ENCODE measurements around the gene ABCC10. TPM values are rescaled to one million over a fixed set of nuclear protein-coding genes. Genes with fewer than 3 reads are reported as not detected.
"Not testable (repeated sequence)": the region's sequence is repeated elsewhere in the genome, so short reads cannot be mapped to it uniquely, and the experiment has no call there.

ABCC10 gene
- total RNA-seq, 2 experiments from 2014 or later = 27.8 to 29.0 TPM

- Mint-ChIP-seq H3K27ac (peak overlapping the region; percentile 64), H3K9me3 (ENCODE audit: low read depth) (no peaks in the 10 kb centered on the region), H3K4me3 (peak overlapping the region; percentile 34), H3K4me1 (peaks cover 26% of the 10 kb centered on the region), H3K27me3 (peaks cover 2% of the 10 kb centered on the region), H3K36me3 (ENCODE audit: low read depth) (no peaks in the 10 kb centered on the region)
- DNase-seq (peak; percentile 55), ATAC-seq (peak; percentile 44)
- CTCF ChIA-PET = interaction anchor here (1.0 to 2.2 kb wide), 2 partner anchors 15 to 30 kb away, joined by 3 to 9 read pairs; no protein-coding TSS in a partner anchor
- POLR2A ChIA-PET = interaction anchor here (0.7 kb wide), 1 partner anchor 124 kb away, joined by 3 read pairs; no protein-coding TSS in a partner anchor
- intact Hi-C loops (cut with DNase I, micrococcal nuclease) = loop anchor here in 1 of 2 experiments (10.0 kb wide), 1 partner anchor 487 kb away; no protein-coding TSS in a partner anchor
These were observed 35.8 kb upstream of the ABCC10 start for GRCh38 chr6:43391440-43392031.

- CTCF ChIA-PET = interaction anchor here (1.4 to 1.5 kb wide), 2 partner anchors 10 to 87 kb away, joined by 3 to 4 read pairs; no protein-coding TSS in a partner anchor
- H3K9me3 Mint-ChIP-seq (ENCODE audit: low read depth); POLR2A ChIA-PET; H3K27me3 Mint-ChIP-seq; H3K4me3 Mint-ChIP-seq; H3K36me3 Mint-ChIP-seq (ENCODE audit: low read depth); H3K27ac Mint-ChIP-seq; DNase-seq; ATAC-seq: not testable (repeated sequence)
- H3K4me1 Mint-ChIP-seq = peaks cover 25% of the 10 kb centered on the region
- intact Hi-C loops (cut with DNase I, micrococcal nuclease) = loop anchor here in 1 of 2 experiments (10.0 kb wide), 1 partner anchor 488 kb away; no protein-coding TSS in a partner anchor
These were observed 34.2 kb upstream of the ABCC10 start for GRCh38 chr6:43393133-43393532.

GRCh38 chr6:43393602-43394001, 33.7 kb upstream of the ABCC10 start:
- no peak overlapping the region for H3K4me3 Mint-ChIP-seq
- no peak overlapping the region for H3K27ac Mint-ChIP-seq
- peaks cover 25% of the 10 kb centered on the region for H3K4me1 Mint-ChIP-seq
- intact Hi-C loops (cut with DNase I, micrococcal nuclease) = loop anchor here in 1 of 2 experiments (10.0 kb wide), 1 partner anchor 489 kb away; no protein-coding TSS in a partner anchor
- ATAC-seq = no peak
- no peak for DNase-seq
- CTCF ChIA-PET = interaction anchor here (0.6 to 1.5 kb wide), 5 partner anchors 10 to 205 kb away, joined by 3 to 5 read pairs (median 3); no protein-coding TSS in a partner anchor
- POLR2A ChIA-PET = no interaction called here
- H3K9me3 Mint-ChIP-seq (ENCODE audit: low read depth) = no peaks in the 10 kb centered on the region
- H3K27me3 Mint-ChIP-seq = peaks cover 2% of the 10 kb centered on the region
- no peaks in the 10 kb centered on the region for H3K36me3 Mint-ChIP-seq (ENCODE audit: low read depth)

GRCh38 chr6:43394982-43395381, 32.4 kb upstream of the ABCC10 start:
- intact Hi-C loops (cut with DNase I, micrococcal nuclease) = loop anchor here in 1 of 2 experiments (10.0 kb wide), 1 partner anchor 490 kb away; no protein-coding TSS in a partner anchor
- peaks cover 21% of the 10 kb centered on the region for H3K4me1 Mint-ChIP-seq
- ATAC-seq (no peak), DNase-seq (no peak)
- no peak overlapping the region for H3K27ac Mint-ChIP-seq
- no peaks in the 10 kb centered on the region for H3K9me3 Mint-ChIP-seq (ENCODE audit: low read depth)
- ChIA-PET POLR2A (no interaction called here), CTCF (interaction anchor here (1.2 to 1.5 kb wide), 5 partner anchors 11 to 251 kb away, joined by 3 to 5 read pairs (median 4); partner anchors contain the start of gene CRIP3)
- no peak overlapping the region for H3K4me3 Mint-ChIP-seq
- peaks cover 2% of the 10 kb centered on the region for H3K27me3 Mint-ChIP-seq
- H3K36me3 Mint-ChIP-seq (ENCODE audit: low read depth) = no peaks in the 10 kb centered on the region

GRCh38 chr6:43395776-43396175, 31.6 kb upstream of the ABCC10 start:
- CTCF ChIA-PET = interaction anchor here (0.9 to 1.5 kb wide), 4 partner anchors 12 to 88 kb away, joined by 3 to 5 read pairs (median 4); partner anchors contain the start of gene CRIP3
- intact Hi-C loops (cut with DNase I, micrococcal nuclease) = loop anchor here in 1 of 2 experiments (10.0 kb wide), 1 partner anchor 491 kb away; no protein-coding TSS in a partner anchor
- Mint-ChIP-seq H3K4me1 (peaks cover 15% of the 10 kb centered on the region), H3K4me3 (no peak overlapping the region), H3K36me3 (ENCODE audit: low read depth) (no peaks in the 10 kb centered on the region), H3K9me3 (ENCODE audit: low read depth) (no peaks in the 10 kb centered on the region), H3K27me3 (peaks cover 2% of the 10 kb centered on the region), H3K27ac (no peak overlapping the region)
- POLR2A ChIA-PET = no interaction called here
- ATAC-seq (no peak), DNase-seq (no peak)

GRCh38 chr6:43396408-43397149, 30.8 kb upstream of the ABCC10 start:
- H3K9me3 Mint-ChIP-seq (ENCODE audit: low read depth) = no peaks in the 10 kb centered on the region
- no peak overlapping the region for H3K27ac Mint-ChIP-seq
- no peaks in the 10 kb centered on the region for H3K27me3 Mint-ChIP-seq
- peaks cover 7% of the 10 kb centered on the region for H3K4me1 Mint-ChIP-seq
- no peak overlapping the region for H3K4me3 Mint-ChIP-seq
- no peak for DNase-seq
- ChIA-PET POLR2A (no interaction called here), CTCF (interaction anchor here (0.6 to 1.2 kb wide), 2 partner anchors 88 to 761 kb away, joined by 3 read pairs; partner anchors contain the start of gene CRIP3)
- no peak for ATAC-seq
- intact Hi-C loops (cut with DNase I, micrococcal nuclease) = loop anchor here in 1 of 2 experiments (10.0 kb wide), 1 partner anchor 492 kb away; no protein-coding TSS in a partner anchor
- no peaks in the 10 kb centered on the region for H3K36me3 Mint-ChIP-seq (ENCODE audit: low read depth)

- H3K36me3 Mint-ChIP-seq (ENCODE audit: low read depth) = no peaks in the 10 kb centered on the region
- intact Hi-C loops (cut with DNase I, micrococcal nuclease) = loop anchor here in 1 of 2 experiments (10.0 kb wide), 1 partner anchor 495 kb away; no protein-coding TSS in a partner anchor
- H3K9me3 Mint-ChIP-seq (ENCODE audit: low read depth) = no peaks in the 10 kb centered on the region
- CTCF ChIA-PET = interaction anchor here (0.6 kb wide), 1 partner anchor 137 kb away, joined by 3 read pairs; no protein-coding TSS in a partner anchor
- POLR2A ChIA-PET = no interaction called here
- DNase-seq (no peak), ATAC-seq (no peak)
- H3K27ac Mint-ChIP-seq = no peak overlapping the region
- H3K4me3 Mint-ChIP-seq = no peak overlapping the region
- H3K27me3 Mint-ChIP-seq = no peaks in the 10 kb centered on the region
- H3K4me1 Mint-ChIP-seq = no peaks in the 10 kb centered on the region
These were observed 27.3 kb upstream of the ABCC10 start for GRCh38 chr6:43399932-43400487.

GRCh38 chr6:43401730-43402129, 25.6 kb upstream of the ABCC10 start:
- ATAC-seq = no peak
- Mint-ChIP-seq H3K27me3 (no peaks in the 10 kb centered on the region), H3K4me3 (no peak overlapping the region), H3K4me1 (no peaks in the 10 kb centered on the region), H3K27ac (no peak overlapping the region), H3K36me3 (ENCODE audit: low read depth) (no peaks in the 10 kb centered on the region), H3K9me3 (ENCODE audit: low read depth) (no peaks in the 10 kb centered on the region)
- no peak for DNase-seq
- ChIA-PET POLR2A (no interaction called here), CTCF (interaction anchor here (1.2 kb wide), 1 partner anchor 44 kb away, joined by 4 read pairs; no protein-coding TSS in a partner anchor)
- intact Hi-C loops (cut with DNase I, micrococcal nuclease) = no loop called here

- ATAC-seq (no peak), DNase-seq (no peak)
- POLR2A ChIA-PET = interaction anchor here (0.7 kb wide), 1 partner anchor 130 kb away, joined by 3 read pairs; no protein-coding TSS in a partner anchor
- CTCF ChIA-PET = interaction anchor here (0.6 to 1.2 kb wide), 4 partner anchors 45 to 1025 kb away, joined by 3 to 5 read pairs (median 4); no protein-coding TSS in a partner anchor
- peaks cover 3% of the 10 kb centered on the region for H3K27me3 Mint-ChIP-seq
- H3K36me3 Mint-ChIP-seq (ENCODE audit: low read depth) = no peaks in the 10 kb centered on the region
- H3K4me1 Mint-ChIP-seq = no peaks in the 10 kb centered on the region
- H3K4me3 Mint-ChIP-seq = no peak overlapping the region
- no peak overlapping the region for H3K27ac Mint-ChIP-seq
- intact Hi-C loops (cut with DNase I, micrococcal nuclease) = no loop called here
- H3K9me3 Mint-ChIP-seq (ENCODE audit: low read depth) = no peaks in the 10 kb centered on the region
These were observed 24.5 kb upstream of the ABCC10 start for GRCh38 chr6:43402820-43403219.

GRCh38 chr6:43405354-43405753, 22.0 kb upstream of the ABCC10 start:
- ATAC-seq (no peak), DNase-seq (no peak)
- H3K4me1 Mint-ChIP-seq = no peaks in the 10 kb centered on the region
- intact Hi-C loops (cut with DNase I, micrococcal nuclease) = no loop called here
- H3K9me3 Mint-ChIP-seq (ENCODE audit: low read depth) = no peaks in the 10 kb centered on the region
- H3K4me3 Mint-ChIP-seq = no peak overlapping the region
- ChIA-PET CTCF (interaction anchor here (1.5 kb wide), 1 partner anchor 142 kb away, joined by 3 read pairs; no protein-coding TSS in a partner anchor), POLR2A (no interaction called here)
- H3K27ac Mint-ChIP-seq = no peak overlapping the region
- no peaks in the 10 kb centered on the region for H3K36me3 Mint-ChIP-seq (ENCODE audit: low read depth)
- H3K27me3 Mint-ChIP-seq = peaks cover 3% of the 10 kb centered on the region

GRCh38 chr6:43407296-43407695, 20.0 kb upstream of the ABCC10 start:
- no peak for DNase-seq
- no peak for ATAC-seq
- Mint-ChIP-seq H3K27ac (no peak overlapping the region), H3K27me3 (peaks cover 3% of the 10 kb centered on the region), H3K4me1 (no peaks in the 10 kb centered on the region), H3K4me3 (no peak overlapping the region), H3K9me3 (ENCODE audit: low read depth) (no peaks in the 10 kb centered on the region), H3K36me3 (ENCODE audit: low read depth) (no peaks in the 10 kb centered on the region)
- ChIA-PET CTCF (no interaction called here), POLR2A (no interaction called here)
- intact Hi-C loops (cut with DNase I, micrococcal nuclease) = no loop called here
